HG03354 (cell line): ENCODE results near the gene SPANXN2.
"Not testable (repeated sequence)": the region's sequence is repeated elsewhere in the genome, so short reads cannot be mapped to it uniquely, and the experiment has no call there.

Experiments
- ATAC-seq: cut with Tn5 transposase; IDR thresholded peaks from one replicate; pipeline ENCODE4 v1.9.1; 2021; ENCODE audit warnings: mild to moderate bottlenecking; ENCODE audit not compliant: unreplicated experiment, poor library complexity, severe bottlenecking

Gene SPANXN2, protein sequence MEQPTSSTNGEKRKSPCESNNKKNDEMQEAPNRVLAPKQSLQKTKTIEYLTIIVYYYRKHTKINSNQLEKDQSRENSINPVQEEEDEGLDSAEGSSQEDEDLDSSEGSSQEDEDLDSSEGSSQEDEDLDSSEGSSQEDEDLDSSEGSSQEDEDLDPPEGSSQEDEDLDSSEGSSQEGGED

GRCh38 chrX:143720652-143721051 is at the start of gene SPANXN2:
Gene SPANXN2, minus strand, starts transcription at chrX:143720752. Its CDS starts 84 bp downstream, at chrX:143720668.
- ATAC-seq: not testable (repeated sequence)

- ATAC-seq: no peak
Measured at GRCh38 chrX:143768976-143769375, 48.4 kb upstream of the SPANXN2 start.

DNA sequence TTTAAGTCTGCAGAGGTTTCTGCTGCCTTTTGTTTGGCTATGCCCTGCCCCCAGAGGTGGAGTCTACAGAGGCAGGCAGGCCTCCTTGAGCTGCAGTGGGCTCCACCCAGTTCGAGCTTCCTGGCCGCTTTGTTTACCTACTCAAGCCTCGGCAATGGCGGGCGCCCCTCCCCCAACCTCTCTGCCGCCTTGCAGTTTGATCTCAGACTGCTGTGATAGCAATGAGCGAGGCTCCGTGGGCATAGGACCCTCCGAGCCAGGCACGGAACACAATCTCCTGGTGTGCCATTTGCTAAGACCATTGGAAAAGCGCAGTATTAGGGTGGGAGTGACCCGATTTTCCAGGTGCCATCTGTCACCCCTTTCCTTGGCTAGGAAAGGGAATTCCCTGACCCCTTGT is 47.2 kb upstream of the SPANXN2 start:
- not testable (repeated sequence) for ATAC-seq

GRCh38 chrX:143757887-143758286 is 37.3 kb upstream of the SPANXN2 start:
- ATAC-seq: no peak

DNA sequence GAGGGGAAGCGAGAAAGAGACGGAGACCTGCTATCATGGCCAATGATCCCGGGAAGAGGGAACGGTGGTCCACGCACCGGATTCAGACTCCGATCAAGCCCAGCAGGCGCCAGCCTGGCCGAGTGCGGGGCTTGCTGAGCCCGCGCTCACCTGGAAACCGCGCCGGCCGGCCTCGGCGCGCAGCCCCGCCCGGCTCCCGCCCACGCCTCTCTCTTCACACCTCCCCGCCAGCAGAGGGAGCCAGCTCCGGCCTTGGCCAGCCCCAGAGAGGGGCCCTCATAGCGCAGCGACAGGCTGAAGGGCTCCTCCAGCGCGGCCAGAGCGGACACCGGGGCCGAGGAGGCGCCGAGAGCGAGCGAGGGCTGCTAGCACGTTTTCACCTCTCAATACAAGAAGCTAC is 36.8 kb upstream of the SPANXN2 start:
- ATAC-seq: no peak

GRCh38 chrX:143754183-143754582 is 33.6 kb upstream of the SPANXN2 start:
- ATAC-seq: no peak

- no peak for ATAC-seq
Measured at GRCh38 chrX:143733866-143734265, 13.3 kb upstream of the SPANXN2 start.

- no peak for ATAC-seq
Measured at GRCh38 chrX:143726296-143726695, 5.7 kb upstream of the SPANXN2 start.

GRCh38 chrX:143701460-143701859 is 19.1 kb downstream of the SPANXN2 start:
- no peak for ATAC-seq

DNA sequence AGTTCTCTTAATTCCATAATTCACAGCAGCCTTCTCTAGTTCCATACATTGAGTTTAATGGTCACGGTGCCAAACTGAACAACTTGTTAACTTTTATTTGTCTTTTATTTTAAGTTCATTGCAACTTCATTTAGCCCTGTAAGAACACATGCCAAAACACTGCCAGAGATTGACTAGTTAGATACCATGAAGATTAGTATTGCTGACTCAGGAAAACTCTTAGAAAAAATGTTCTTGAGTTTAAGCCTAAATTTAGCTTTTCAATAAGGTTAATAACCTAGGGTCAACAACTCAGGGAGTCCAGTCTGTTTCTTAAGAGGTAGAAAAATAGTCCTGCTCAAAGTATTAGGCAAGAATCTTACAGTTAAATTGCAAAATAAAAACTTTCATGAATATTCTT is 25.7 kb downstream of the SPANXN2 start:
- no peak for ATAC-seq

DNA sequence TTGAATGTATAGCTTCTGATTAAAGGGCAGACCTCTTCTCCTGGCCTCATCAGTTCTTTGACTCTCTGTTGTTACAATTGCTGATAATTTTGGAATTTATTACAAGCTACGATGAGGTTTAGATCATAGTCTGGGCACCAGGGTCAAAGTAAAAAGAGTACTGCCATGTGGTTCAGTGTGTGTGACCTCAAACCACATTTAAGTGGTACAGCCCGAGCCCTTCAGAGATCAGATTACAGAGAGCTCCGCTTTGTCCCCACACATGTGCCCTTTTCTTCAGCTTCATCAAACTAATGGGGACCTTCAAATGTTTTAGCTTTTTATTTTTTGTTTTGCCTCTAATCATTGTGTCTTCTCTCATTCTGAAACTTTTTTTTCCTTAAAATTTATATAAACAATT is 37.1 kb downstream of the SPANXN2 start:
- no peak for ATAC-seq

DNA sequence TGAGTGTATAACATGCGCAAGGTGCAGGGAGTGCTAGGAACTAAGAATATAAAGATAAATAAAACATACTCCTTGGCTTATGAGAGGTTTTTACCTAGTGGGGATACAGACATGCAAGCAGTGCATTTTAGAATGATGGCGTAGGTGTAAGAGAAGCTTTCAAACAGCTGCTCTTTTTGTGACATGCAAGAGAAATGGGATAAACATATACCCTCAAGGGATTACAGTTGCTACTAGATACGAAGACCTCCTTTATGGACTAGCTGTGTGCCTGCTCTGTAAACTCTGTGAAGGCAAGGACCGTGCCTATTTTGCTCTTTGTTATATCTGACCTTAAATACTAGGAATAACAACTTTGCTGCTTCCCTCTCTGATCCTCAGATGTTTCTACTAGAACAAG is 45.6 kb downstream of the SPANXN2 start:
- ATAC-seq: no peak

GRCh38 chrX:143669395-143669794 is 51.2 kb downstream of the SPANXN2 start:
- ATAC-seq: no peak

- peak; percentile 67 for ATAC-seq
Measured at GRCh38 chrX:143664302-143664701, 56.2 kb downstream of the SPANXN2 start.

DNA sequence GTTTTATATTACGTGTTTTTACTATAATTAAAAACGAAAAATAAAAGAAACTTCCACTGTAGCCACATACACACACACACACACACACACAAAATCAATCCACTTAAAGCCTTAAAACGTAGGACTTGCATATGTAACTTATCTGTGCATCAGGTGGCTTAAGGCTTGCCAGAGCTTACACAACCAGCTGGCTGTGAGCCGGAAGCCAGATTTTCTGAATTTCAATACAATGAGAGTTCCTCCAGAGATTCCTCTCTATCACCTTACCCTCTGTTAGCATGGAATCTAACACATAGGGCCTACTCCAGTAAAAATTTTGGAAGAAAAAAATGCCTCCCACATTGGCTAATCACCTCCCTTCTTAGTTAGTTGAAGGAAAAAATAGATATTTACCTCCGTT is 56.8 kb downstream of the SPANXN2 start:
- ATAC-seq: no peak
